GM10847 (cell line): ENCODE results near the gene C1QTNF8.

Experiments used
- POLR2A ChIP-seq: IDR thresholded peaks from 2 replicates; pipeline ENCODE4 v1.6.1; 2011; ENCODE audit not compliant: insufficient read length; ENCODE audit errors: extremely low read depth

Gene C1QTNF8

DNA sequence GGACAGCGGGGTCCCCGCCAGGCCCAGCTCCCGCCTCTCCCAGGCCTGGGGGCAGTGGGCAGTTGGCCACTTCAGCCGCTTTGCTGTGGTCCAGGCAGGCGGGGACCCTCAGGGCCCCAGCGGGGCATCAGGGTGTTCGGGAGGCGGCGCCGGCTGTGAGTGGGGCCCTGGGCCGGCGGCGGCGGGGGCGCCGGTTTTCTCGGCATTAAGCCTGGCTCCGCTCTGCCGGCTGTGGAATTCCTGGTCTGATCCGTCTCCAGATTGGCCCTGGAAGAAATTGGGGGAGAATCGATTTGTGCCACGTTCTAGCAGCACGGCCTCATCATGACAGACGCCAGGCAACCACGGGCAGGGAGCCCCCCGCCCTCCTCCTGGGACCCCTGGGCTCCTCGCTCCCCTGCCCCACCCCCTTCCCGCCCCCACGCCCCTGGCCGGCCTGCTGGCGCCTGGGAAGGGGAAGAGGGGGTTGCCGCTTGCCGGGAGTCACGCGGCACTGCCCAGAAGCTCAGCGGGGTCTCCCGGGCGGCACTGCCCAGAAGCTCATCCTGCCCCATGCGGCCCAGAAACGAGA is 52.1 kb downstream of the C1QTNF8 start:
- no peak for TF ChIP-seq POLR2A

DNA sequence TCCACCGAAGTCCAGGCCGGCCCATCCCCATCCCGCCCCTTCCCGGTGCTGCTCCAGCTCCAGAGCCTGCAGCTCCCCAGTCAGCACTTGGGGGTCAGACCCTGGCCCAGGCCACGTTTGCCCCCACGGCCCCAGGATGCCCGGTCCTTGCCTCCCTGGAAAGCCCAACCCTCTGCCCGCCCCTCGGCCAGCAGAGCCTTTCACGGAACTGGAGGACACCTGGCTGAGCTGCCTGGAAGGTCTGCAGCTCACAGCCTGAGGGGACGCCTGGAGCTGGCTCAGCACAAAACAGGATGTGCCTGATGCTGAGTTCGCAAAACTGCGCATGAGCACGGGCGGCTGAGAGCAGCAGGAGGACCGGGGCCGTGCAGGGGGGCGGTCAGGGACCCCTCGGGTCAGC is 53.2 kb downstream of the C1QTNF8 start:
- no peak for TF ChIP-seq POLR2A

- TF ChIP-seq POLR2A: no peak
Measured at GRCh38 chr16:1042049-1042744, 53.8 kb downstream of the C1QTNF8 start.

GRCh38 chr16:1040346-1040745 is 55.7 kb downstream of the C1QTNF8 start:
- no peak for TF ChIP-seq POLR2A

DNA sequence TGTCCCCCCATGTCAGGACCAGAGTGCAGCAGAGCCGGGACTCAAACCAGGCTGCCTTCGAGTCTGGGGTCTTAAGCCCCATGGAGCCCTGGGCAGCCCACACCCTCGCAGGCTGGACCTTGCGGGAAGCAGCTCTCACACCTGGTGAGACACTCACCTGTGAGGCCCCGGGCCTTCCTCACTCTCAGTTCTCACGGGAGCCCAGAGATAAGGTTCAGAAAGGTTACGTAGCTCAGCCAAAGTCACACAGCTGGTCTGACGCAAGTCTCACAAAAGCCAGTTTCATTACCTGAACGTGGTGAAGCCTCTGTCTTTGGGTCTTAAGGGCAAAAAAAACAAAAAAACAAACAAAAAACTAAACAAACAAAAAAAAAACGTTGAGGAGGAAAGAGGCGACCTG is 56.3 kb downstream of the C1QTNF8 start:
- TF ChIP-seq POLR2A: no peak

- no peak for TF ChIP-seq POLR2A
Measured at GRCh38 chr16:1038932-1039331, 57.1 kb downstream of the C1QTNF8 start.
